SW 1271 (cell line): Measurements from ENCODE around the gene BCL10.
A peak's percentile ranks its signal among the peaks of the same experiment; 100 is the strongest.

Experiments
- DNase-seq, 2 experiments: peaks; one replicate each; lab custom pipeline; 2025; lab: John Stamatoyannopoulos, UW

The BCL10 gene

DNA sequence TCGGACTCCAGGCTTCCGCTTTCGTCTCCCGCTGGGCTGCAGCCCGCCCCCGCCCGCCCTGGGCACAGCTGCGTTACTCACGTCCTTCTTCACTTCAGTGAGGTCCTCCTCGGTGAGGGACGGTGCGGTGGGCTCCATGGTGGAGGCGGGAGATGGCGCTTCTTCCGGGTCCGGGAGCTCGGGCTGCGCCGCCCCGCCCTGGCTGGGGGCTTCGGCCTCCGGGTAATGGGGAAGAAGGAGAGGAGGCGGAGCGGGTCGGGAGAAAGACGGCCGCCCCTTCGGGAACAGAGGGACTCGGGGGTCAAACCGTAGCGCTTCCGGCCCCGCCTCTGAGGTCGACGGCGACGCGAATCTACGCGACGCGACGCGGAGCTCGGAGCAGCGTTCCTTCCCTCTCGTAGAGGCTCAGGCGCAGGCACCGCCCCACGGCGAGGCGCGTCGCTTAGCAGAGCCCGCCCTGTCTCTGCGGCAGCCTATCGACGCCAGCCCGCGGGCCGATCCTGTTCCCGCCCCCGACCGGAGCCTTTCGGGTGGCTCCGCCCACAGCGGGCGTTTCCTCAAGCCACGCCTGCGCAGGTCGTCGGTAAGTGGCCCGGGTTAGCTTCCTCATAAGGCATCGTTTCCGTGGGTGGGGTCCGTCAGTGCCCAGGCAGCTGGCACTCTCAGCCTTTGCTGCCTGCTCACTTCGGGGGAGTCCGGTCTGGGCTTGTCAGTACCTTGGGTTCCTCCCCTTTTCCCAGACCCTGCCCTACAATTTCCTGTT, at the start of gene BCL10:
BCL10 (minus strand) TSS at position 418 of the 763 bp plus-strand sequence; CDS start at position 138, 280 bp downstream.
- DNase-seq, result peak; percentile 95 to 97

DNA sequence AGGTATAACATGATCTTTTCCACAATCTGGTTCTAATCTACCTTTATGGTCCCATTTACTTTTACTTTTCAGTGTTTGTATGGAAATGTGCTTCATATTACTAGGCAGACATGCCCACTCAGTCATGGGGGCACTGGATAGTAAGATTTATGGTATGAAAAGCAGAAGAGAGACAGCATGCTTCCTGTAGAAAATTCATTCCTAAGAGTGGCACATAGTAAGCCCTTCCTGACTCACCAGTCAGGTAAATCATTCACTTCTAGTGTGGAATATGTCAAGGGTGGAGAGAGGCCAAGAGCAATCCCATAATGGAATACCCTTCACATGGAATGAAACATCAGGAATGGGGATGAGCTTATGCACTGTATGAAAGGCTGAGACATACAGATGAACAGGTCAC, 49.5 kb upstream of the BCL10 start:
- no peak for DNase-seq

DNA sequence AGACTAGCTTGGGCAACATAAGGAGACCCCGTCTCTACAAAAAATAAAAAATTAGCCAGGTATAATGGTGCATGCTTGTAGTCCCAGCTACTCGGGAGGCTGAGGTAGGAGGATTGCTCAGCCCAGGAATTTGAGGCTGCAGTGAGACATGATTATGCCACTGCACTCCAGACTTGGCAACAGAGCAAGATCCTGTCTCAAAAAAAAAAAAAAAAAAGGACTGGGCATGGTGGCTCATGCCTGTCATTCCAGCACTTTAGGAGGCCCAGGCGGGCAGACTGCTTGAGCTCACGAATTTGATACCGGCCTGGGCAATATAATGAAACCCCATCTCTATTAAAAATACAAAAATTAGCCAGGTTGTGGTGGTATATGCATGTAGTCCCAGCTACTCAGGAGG, 47.3 kb upstream of the BCL10 start:
- DNase-seq, result no peak

DNA sequence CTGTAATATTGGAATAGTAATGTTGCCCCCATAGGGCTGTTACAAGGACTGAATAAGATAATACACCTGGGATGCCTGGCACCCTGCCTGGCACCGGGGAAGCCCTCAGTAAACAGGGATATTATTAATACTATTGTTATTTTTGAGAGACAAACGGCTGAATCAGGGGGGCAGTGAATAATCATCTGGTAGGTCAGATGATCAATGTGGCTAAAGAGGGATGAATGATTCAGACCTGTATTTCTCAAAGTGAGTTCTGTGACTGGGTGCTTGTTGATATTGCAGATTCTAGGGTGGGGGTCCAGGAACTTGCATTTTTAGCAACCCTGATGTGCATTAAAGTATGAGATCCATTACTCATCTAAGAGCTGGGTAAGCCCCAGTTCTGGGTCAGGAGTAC, 46.2 kb upstream of the BCL10 start:
- no peak for DNase-seq

DNA sequence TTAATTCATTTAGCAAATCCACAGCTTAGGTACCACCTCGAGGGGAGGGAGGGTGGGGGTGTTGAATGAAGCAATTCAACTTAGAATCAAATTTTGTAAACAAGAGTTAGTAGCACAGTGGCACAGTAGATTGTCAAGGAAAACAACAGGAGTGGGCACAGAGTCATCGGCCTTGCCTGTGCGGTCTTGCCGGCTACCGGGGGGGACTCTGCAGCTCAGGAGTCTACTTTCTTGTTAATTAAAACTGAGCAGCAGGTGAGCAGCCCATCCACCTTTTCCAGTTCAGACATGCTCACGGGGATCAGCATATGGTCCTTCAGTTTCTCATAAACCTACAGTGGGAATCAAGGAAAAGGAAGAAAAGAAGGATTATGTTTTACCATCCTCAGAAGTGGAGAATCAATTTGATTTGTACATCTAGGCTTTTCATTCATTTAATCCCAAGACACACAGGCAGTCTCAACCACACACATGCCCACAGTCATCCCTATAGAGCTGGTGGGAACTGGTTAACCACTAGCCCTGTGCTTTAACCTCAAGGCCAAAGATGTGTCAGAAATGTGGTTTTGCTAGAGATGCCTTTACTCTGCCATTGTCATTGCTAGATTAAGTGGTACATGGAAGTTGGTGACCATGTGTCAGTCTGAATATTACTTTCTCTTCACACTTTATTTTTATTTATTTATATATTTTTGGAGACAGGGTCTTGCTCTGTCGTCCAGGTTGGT, 45.0 kb upstream of the BCL10 start:
- no peak for DNase-seq

DNA sequence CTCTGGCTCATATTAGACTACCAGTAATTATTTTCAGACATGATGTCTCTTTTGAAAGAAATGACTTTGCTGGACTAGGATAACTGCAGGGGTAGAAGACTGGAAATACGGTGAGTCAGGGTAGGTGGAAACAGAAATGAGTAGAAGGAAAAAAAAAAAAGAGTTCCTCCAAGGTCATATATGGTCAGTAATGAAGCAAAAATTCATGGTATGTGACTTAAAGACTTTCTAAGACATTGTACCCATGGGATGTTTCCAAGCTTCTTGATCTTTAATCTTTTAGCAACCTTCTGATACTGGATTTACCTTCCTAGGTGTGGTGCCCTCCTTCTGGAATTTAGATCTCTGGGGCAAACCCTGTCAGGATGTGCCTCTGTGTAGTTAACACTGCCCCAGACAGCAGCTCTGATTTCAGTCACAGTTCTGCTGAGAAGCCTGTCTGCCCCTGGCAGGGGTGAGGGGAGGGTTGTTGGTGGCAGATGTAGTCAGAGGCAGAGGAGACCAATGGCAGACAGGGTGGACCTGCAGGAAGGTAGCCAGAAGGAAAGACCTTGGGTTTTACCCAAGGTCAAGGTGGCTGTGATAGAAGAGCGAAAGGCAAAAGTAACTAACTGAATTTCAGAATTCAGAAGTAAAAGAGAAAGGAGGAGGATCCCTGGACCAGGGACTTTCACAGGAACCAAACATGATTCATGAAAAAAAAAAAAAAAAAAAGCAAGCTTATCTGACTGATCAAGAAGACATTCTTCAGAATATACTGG, 44.1 kb upstream of the BCL10 start:
- peak; percentile 34 to 77 for DNase-seq

DNA sequence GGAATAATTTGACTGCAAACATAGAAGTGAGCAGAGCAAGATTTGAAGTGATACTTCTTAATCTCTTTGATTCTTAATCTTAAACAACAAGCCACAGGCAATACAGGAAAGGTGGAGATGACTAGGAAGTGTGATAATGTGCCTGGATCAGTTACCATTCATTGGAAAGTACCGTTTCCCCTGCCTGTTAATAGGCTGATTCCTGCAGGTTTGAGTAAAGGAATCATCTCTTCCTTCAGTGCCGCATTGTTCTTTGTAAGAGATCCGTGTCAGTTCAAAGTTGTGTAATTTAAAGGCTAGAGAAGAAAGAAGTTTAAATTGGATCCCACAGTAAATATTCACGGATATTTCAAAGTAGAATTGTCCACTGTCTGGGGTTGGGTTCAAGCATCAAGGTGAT, 43.5 kb upstream of the BCL10 start:
- DNase-seq, result no peak

DNA sequence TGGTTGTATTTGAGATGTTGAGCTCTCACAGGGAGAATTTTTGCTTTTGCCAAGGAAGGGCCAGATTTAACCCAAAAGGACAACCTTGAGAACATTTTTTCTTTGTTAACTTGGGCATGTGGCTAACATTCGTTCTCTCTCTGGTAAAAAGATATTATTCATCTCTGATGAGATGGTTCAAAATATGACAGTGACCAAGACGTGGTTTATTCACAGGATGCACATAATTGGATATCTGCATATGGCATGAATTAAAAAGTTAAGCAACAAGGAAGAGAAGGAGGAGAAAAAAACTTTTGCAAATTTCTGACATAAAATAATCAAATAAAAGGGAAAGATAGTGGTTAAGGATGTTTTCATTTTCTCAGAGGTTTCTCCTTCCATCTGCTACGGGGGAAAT, 43.1 kb upstream of the BCL10 start:
- DNase-seq, result no peak

DNA sequence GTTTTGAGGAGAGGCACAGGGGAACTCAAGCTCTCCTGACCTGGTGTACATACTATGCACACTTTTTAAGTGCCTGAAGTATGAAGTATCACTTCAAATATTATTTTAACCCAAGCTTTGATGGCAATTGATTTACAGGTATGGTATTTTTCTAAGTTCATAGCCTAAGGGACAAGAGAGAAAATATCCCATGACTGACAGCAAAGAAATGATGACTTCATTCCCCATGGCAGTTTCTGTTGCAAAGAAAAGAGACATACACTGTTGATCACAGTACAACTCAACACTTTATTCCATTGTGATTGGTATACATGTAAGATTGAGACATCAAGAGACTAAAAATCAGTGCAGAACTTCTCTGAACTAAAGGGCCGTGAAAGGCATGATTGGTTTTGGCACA, 41.8 kb upstream of the BCL10 start:
- no peak for DNase-seq

DNA sequence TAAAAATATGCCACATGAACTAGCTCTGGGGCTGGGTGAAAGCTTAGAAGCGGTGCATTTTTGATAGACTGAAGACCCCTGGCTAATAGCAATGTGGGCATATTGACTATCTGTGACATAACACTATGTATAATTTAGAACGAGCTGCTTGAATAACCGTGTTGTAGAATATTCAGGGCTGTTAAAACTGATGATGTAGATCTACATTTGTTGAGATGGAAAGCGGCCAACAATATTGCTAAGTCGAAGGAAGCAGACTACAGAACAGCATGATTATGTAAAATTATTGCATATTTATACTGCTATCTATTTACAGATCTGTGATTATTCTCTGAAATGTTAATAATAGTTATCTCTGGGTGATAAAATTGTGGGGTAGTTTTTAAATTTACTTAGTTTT, 41.1 kb upstream of the BCL10 start:
- DNase-seq, result no peak

DNA sequence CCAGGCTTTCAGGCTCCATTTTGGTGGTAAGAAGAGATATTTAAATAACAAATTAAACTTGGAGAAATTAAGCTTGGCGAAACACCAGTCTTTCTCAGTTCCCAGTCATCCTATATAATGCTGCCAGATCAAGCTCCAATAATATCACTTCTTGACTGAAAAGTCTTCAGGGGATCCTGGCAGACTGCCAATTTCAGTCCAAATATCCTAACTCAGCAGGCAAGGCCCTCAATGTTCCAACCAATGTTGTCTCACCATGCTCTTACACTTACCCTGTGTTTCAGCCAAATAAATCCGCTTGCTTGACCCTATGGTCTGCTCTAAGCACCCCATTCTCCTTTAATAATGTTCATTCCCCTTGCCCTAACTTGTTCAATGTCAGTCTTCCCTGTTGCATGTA, 39.9 kb upstream of the BCL10 start:
- DNase-seq, result no peak

DNA sequence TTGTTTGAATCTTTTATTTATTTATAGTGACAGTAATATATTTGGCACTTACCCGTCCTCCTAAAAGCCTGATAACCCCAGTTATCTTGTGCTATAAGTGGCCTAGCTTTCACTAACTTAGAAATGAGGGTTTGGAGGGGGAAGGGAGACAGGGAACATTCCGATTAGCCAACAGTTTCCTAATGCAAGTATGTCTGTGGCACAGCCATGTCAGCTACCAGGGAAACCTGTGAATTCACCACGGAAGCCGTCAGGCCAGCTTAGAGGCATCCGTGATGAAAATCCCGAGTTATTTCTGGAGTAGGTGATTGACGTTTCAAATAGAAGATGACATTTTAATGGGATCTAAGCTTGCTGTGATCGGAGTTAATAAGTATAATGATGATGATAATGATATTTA, 39.4 kb upstream of the BCL10 start:
- DNase-seq, result no peak

DNA sequence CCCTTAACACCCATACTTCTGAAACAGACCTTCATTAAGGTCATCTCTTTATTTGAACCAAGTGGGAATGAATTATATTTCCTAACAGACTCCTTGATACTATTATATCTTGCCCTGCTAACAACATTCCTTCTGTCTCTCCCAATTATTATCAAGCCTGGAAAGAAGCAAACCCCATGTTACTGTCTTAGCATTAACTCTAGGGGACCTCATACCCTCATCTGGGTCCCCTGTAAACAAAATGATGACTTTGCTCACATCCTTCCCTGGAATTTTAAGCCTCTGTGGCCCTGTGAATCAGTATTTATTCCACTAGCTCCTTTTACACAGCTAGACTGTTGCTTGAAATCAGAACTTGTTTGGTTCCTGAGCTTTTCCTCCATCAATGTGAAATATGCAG, 38.3 kb upstream of the BCL10 start:
- no peak for DNase-seq

DNA sequence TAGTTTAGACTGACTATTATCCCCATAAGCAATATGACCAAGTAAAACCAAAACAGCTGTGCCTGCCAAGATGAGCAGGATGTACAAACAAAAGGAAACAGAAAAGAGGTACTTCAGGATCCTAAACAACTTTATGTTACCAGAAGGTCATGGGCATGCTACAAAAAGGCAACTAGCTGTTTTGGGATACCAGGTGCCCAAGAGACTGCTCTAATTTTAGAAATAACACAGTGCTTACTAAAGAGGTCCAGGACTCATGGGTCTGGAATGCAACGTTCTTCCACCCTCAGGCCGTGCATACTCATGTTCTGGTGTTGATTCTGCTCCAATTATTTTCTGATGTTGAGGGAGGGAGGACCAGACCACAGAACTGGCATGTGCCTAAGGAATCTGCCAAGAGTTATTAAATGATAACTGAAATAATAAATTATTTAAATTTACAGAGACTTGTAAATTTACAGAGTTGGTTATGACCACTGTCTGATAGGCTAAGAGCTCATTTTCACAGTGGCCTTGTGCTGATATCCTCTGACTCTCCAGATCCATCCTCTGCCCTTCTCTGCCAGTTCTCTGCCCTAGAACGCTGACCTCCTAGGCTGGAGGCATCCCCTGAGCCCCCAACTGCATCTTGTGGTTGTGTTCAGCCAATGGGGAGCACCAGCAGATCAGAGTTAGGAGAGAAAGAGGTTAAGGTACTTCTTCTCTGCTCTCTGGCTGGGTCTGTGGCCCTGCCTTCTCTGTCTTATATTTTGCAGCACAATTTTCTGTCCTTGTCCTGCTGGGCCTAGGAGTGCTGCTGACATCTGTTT, 37.7 kb upstream of the BCL10 start:
- peak in 1 of 2 experiments; percentile 81 for DNase-seq

DNA sequence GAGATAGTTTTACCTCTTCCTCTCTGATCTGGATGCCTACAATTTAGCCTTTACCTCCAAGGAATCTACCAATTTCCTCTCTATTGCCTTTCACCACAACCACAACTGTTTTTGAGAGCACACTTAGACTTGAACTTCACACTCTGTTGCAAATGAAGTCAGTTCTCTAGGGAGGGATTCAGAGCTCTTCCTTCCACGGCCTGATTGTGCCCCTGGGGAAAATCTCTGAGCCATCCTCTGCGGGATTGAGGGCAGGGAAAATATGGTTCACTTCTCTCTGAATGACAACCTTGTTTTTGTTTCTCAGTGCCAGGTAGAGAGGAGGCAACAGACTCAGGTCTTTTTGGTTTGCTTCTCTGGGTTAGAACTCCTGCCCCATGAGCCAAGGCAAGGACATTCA, 35.4 kb upstream of the BCL10 start:
- no peak for DNase-seq

DNA sequence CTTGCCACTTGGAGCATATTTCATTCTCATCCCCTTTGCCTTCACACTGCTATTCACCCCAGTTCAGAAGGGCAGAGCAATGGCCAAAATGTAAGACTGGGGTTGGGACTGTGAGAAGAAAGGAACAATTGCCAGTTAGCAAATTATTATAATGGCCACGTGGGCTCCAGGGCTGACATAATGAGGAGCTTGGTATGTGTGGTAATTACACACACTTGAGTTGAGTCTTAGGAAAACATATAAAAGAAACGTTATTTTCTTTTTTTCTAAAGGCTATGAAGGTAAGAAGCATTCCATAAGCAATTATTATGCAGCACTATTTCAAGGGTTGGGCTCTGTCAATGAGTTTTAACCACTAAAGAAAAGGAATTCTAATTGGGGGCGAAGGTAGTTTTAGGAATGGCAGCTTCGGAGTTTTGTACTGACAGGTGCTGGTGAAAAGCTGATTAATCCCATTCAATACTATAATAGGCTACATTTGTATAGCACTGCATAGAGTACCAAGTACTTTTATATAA, 32.5 kb upstream of the BCL10 start:
- no peak for DNase-seq

DNA sequence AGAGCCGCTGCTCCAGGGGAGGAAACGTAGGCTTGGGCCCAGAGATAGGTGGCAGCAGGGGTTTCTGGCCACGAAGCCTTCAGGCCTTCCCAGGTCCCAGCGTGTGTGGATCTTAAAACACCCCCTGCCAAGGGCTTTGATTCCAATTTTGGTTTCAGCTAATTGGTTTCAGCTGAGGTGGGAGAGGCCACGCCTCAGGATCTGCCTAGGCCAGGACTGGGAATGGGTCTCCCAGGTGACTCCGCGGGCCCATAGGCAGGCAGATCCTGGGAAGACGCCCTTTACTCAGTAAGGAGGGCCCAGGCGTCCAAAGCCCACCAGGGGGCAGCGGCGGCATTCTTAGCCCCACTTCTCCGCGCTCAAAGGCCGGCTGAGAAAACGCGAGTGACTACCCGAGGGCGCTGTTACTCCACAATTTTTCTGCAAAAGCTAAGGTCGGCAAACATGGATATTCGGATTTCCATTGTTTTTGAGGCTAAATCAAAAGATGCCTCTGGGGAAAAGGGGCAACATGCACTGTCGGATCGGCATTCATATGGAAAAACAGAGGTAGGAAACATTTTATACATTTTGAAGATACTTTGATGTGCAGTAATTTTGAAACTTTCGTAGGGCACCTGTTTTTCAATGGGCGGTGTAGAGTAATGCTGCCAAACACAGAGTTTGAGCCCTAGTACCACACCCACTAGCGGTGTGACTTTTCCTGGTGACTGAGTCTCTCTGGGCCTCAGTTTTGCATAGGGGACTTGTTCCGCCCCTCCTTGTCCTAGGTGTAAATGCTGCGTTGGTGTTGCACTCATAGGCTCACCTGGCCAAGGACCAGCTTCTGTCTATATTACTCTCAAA, 31.8 kb upstream of the BCL10 start:
- DNase-seq, result peak; percentile 18 to 60

DNA sequence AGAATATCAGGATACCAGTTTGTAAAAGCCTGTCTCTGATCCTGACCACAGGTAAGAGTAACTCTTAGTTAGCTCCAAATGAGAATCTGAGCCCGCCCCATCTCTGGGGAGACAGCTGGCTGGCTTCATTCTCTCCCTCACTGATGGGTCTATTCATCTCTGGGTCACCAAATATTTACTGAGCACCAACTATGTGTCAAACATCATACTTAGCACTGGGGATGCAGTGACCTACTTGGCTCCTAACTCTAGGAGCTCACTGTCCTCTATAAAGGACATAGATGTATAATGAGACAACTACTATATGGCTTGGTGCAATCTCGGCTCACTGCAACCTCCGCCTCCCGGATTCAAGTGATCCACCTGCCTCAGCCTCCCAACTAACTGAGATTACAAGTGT, 29.8 kb upstream of the BCL10 start:
- DNase-seq, result no peak

DNA sequence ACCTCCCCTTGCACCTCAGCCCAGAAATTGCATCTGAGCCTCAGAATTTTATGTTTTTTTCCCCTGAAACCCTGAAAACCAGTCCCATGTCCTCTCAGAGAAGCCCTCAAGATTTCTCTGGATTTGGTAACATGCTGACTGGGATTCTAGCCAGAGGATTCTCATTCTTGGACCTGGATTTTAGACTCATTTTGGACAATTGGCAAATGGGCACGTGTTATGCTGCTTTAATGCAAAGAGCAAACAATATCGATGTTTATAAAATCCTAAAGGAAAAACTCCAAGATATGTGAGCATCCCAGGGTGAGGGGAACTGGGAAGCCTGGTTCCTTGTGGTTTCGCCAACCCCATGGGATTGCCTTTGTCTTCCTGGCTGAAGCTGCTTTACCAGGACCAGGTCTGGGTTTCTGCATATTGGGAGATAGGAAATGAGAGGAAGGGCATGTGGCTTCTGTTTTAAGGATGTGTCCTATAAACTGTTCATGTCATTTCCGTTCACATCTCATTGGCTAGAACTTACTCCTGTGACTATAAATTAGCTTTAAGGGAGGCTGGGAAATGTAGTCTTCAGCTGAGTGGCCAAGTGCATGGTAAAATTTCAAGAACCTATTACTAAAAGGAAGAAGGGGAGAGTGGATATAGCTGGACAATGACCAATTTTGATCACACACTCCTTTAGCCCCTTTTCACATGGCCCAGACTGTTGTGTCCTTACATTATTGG, 27.2 kb upstream of the BCL10 start:
- no peak for DNase-seq

DNA sequence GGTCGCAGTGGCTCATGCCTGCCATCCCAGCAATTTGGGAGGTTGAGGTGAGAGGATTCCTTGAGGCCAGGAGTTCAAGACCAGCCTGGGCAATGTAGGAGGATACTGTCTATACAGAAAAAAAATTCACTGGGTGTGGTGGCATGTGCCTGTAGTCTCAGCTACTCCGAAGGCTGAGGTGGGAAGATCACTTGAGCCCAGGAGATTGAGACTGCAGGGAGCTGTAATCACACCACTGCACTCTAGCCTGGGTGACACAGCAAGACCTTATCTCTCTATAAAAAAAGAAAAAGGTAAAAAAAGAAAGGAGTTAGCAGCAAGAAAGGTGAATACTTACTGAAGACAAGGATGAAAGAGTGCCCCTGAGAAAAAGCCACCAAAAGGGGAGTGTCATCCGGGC, 23.7 kb upstream of the BCL10 start:
- no peak for DNase-seq
